ENCODE results near the gene ADCY10. TPM values are rescaled to one million over a fixed set of nuclear protein-coding genes. Genes with fewer than 3 reads are reported as not detected.

The ADCY10 gene
- total and polyA plus RNA-seq, 2 donors (not counting 3 experiments of a cell fraction or from before 2014, with no cell fraction given) = not detected

GRCh38 chr1:167911413-167911812 lies 2.5 kb downstream of the ADCY10 start:
- Histone ChIP-seq H3K9me3 (replicated peaks; ENCODE audit: control insufficient read depth, insufficient read depth, low read length) (no peaks in the 10 kb centered on the region), H3K79me2 (ENCODE audit: control insufficient read depth, insufficient read depth, low read length) (no peaks in the 10 kb centered on the region), H3K27ac (ENCODE audit: insufficient read depth, low read depth, low read length) (no peak overlapping the region), H3K27me3 (ENCODE audit: control insufficient read depth in 2 of 2, insufficient read depth in 2 of 2, low read length in 2 of 2) (no peaks in the 10 kb centered on the region), H3K4me2 (ENCODE audit: insufficient read depth, low read length) (no peak overlapping the region), H3K4me3 (replicated peaks in 1 of 3; ENCODE audit: insufficient read depth in 1 of 3, low read depth in 1 of 3, low read length in 3 of 3) (no peak overlapping the region), H3K36me3 (ENCODE audit: control insufficient read depth in 2 of 2, extremely low read depth in 1 of 2, insufficient read depth in 2 of 2, low read length in 2 of 2) (no peaks in the 10 kb centered on the region), H3K9ac (replicated peaks; ENCODE audit: extremely low read depth, insufficient read depth, low read length) (no peak overlapping the region), H4K20me1 (replicated peaks; ENCODE audit: control insufficient read depth, extremely low read depth, insufficient read depth, low read length) (no peaks in the 10 kb centered on the region), H3K9me1 (replicated peaks; ENCODE audit: control insufficient read depth, extremely low read depth, insufficient read depth, low read length) (no peaks in the 10 kb centered on the region), H2AFZ (ENCODE audit: low read depth, low read length) (peak overlapping the region; percentile 53), H3K4me1 (ENCODE audit: control insufficient read depth, extremely low read depth, insufficient read depth, low read length) (no peaks in the 10 kb centered on the region)
- TF ChIP-seq, protein P1, sequence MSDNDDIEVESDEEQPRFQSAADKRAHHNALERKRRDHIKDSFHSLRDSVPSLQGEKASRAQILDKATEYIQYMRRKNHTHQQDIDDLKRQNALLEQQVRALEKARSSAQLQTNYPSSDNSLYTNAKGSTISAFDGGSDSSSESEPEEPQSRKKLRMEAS (IDR thresholded peaks at IDR 0.05; ENCODE audit: insufficient read depth, insufficient read length) = no peak
- no TSS peak for BruUV-seq (replicated peaks)
- ChIA-PET CTCF (interaction anchor here (1.5 kb wide), 1 partner anchor 24 kb away, joined by 3 read pairs; no protein-coding TSS in a partner anchor), POLR2A (no interaction called here)
- intact Hi-C loops (cut with micrococcal nuclease) (loop anchor here (2.0 kb wide), 1 partner anchor 13 kb away; no protein-coding TSS in a partner anchor), dilution Hi-C loops (cut with MboI; ENCODE audit: extremely low pct_ligation_motif_present, low sequenced_read_pairs) (no loop called here)
- peak; percentile 24 for DNase-seq (ENCODE audit: low read depth, low spot score)
- no peak for FAIRE-seq

DNA sequence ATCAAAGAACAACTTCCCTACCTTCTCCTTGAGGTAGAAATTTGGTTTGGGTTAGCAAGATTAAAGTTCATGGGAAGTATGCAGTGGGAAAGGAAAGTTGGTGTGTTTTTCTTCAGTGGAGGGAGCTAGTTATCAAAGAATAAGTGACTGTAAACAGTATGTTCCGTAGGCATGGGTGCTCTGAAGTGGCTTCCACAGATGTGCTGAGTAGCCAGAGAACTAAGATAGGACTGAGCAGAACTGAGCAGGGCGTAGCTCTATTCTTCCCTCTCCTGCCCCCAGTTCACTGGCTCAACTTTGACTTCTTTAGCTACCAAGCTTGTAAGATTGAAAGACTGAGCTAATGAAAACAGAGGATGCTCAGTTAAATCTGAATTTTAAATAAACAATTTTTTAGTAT lies 3.4 kb downstream of the ADCY10 start:
- no peak overlapping the region for H3K27ac ChIP-seq (ENCODE audit: insufficient read depth, low read depth, low read length)
- intact Hi-C loops (cut with micrococcal nuclease) = loop anchor here (2.0 kb wide), 1 partner anchor 14 kb away; no protein-coding TSS in a partner anchor
- no peaks in the 10 kb centered on the region for H3K4me1 ChIP-seq (ENCODE audit: control insufficient read depth, extremely low read depth, insufficient read depth, low read length)
- no peaks in the 10 kb centered on the region for H3K27me3 ChIP-seq (ENCODE audit: control insufficient read depth in 2 of 2, insufficient read depth in 2 of 2, low read length in 2 of 2)
- FAIRE-seq (no peak), DNase-seq (ENCODE audit: low read depth, low spot score) (no peak)
- BruUV-seq (replicated peaks) = no TSS peak
- H3K9me1 ChIP-seq (replicated peaks; ENCODE audit: control insufficient read depth, extremely low read depth, insufficient read depth, low read length) = no peaks in the 10 kb centered on the region
- TF ChIP-seq POLR2A (IDR thresholded peaks at IDR 0.05; ENCODE audit: low read depth, low read length) (no peak), POLR2AphosphoS5 (IDR thresholded peaks at IDR 0.05; ENCODE audit: insufficient read depth, low read depth, low read length) (no peak), JUN (IDR thresholded peaks at IDR 0.05; ENCODE audit: borderline replicate concordance, insufficient read depth, insufficient read length, low read depth) (no peak)
- TF ChIP-seq, protein P1 (IDR thresholded peaks at IDR 0.05; ENCODE audit: insufficient read depth, insufficient read length) = no peak
- TF ChIP-seq, protein P2, sequence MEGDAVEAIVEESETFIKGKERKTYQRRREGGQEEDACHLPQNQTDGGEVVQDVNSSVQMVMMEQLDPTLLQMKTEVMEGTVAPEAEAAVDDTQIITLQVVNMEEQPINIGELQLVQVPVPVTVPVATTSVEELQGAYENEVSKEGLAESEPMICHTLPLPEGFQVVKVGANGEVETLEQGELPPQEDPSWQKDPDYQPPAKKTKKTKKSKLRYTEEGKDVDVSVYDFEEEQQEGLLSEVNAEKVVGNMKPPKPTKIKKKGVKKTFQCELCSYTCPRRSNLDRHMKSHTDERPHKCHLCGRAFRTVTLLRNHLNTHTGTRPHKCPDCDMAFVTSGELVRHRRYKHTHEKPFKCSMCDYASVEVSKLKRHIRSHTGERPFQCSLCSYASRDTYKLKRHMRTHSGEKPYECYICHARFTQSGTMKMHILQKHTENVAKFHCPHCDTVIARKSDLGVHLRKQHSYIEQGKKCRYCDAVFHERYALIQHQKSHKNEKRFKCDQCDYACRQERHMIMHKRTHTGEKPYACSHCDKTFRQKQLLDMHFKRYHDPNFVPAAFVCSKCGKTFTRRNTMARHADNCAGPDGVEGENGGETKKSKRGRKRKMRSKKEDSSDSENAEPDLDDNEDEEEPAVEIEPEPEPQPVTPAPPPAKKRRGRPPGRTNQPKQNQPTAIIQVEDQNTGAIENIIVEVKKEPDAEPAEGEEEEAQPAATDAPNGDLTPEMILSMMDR (IDR thresholded peaks at IDR 0.05; ENCODE audit: extremely low read depth in 1 of 2, insufficient read depth in 1 of 2, low read depth in 1 of 2, low read length in 2 of 2) = no peak
- no peaks in the 10 kb centered on the region for H3K79me2 ChIP-seq (ENCODE audit: control insufficient read depth, insufficient read depth, low read length)
- H3K4me3 ChIP-seq (replicated peaks in 1 of 3; ENCODE audit: insufficient read depth in 1 of 3, low read depth in 1 of 3, low read length in 3 of 3) = no peak overlapping the region
- H3K36me3 ChIP-seq (ENCODE audit: control insufficient read depth in 2 of 2, extremely low read depth in 1 of 2, insufficient read depth in 2 of 2, low read length in 2 of 2) = no peaks in the 10 kb centered on the region
- dilution Hi-C loops (cut with MboI; ENCODE audit: extremely low pct_ligation_motif_present, low sequenced_read_pairs) = no loop called here
- H3K9ac ChIP-seq (replicated peaks; ENCODE audit: extremely low read depth, insufficient read depth, low read length) = no peak overlapping the region
- no peaks in the 10 kb centered on the region for H3K9me3 ChIP-seq (replicated peaks; ENCODE audit: control insufficient read depth, insufficient read depth, low read length)
- H2AFZ ChIP-seq (ENCODE audit: low read depth, low read length) = no peak overlapping the region
- ChIA-PET CTCF (interaction anchor here (1.5 kb wide), 1 partner anchor 22 kb away, joined by 5 read pairs; no protein-coding TSS in a partner anchor), POLR2A (no interaction called here)
- H4K20me1 ChIP-seq (replicated peaks; ENCODE audit: control insufficient read depth, extremely low read depth, insufficient read depth, low read length) = no peaks in the 10 kb centered on the region
- no peak overlapping the region for H3K4me2 ChIP-seq (ENCODE audit: insufficient read depth, low read length)
